Central memory CD4-positive, alpha-beta T cell (primary cell): ENCODE data around the gene TAS2R41.
"Not testable (repeated sequence)": the region's sequence is repeated elsewhere in the genome, so short reads cannot be mapped to it uniquely, and the experiment has no call there.

Source experiments
- DNase-seq: peaks from one replicate; pipeline ENCODE4 v3.0.0; 2022

The TAS2R41 gene

DNA sequence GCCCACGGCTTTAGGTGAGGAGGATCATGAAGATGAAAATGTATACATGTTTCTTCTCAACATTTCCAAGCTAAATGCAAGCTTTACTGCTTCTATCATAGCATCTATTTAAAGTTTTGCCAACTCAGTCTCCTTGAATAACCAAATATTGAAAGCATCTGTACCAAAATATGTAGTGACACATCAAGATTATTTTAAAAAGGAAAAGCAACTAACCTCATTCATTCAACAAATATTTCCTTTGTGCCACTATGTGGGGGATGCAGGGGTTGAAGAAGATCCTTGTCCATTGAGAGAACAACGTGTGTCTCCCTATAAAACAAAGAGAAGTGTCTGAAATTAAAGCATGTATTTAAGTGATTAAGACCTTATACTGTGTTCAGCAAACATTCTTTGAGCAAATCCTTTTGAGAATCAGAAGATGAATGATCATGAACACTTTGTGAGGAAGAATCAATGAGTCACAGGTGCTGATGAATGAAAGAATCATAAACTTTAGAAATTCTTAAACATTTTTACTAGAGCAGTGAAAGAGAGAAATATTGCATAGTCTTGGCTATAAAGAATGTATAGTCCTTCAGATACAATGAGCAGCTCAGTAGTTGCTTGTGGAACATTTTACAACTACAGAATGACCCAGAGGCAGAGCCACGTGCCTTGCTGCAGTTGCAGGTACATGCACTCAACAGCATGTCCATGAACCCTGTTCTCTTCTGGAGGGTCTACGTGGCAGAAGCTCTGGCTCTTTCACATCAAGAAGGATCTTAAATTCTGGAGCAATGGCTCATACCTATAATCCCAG lies 20.5 kb upstream of the TAS2R41 start:
- no peak for DNase-seq

DNA sequence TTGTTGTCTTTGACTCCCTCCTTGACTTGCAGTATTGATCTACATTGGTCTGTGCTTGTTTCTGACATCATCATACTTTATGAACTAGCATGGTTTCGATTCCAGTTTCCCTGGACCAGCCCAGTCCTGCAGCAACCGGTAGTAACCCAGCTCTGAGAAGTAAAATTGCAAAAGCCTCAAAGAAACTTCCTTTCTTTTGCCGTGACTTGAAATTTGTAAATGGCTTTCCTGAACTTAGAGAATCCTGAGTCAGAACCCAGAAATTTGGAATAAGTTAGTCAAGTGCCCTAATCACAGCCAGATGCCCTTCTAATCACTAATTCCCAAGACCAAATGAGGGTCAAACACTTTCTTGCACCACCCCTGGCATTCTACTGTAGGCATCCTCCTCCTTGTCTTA lies 19.4 kb upstream of the TAS2R41 start:
- DNase-seq, result no peak

DNA sequence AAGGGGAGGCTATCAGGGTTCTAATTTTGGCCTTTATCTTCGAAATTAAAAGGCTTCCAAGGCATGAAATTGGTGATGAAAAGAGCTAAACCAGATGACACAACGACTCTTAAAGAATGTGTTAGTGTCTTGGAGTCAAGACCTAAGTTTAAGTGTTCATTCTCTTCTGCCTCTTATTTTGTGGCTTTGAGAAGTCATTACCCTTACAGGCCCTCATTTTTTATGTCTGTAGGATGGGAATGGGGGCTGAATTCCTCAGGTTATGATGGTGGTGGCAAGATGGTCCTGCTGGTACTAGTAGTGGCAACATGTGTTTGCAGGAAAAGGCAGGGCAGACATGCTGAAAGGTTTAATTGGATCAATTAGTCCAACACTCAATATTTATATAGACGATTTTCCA lies 19.0 kb upstream of the TAS2R41 start:
- DNase-seq, result no peak

DNA sequence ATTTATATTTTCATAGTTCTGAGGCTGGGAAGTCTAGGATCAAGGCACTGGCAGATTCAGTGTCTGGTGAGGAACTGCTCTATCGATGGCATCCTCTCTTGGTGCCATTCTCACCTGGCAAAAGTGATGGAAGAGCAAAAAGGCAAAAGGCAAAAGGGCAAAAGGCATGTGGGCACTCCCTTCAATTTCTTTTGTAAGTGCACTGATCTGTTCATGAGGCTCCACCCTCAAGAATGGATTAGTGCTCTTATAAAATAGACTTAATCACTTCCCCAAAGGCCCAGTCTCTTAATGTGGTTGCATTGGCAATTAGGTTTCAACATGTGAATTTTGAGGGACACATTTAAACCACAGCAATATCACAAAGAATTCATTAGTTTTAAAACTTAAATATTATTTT lies 18.3 kb upstream of the TAS2R41 start:
- no peak for DNase-seq

DNA sequence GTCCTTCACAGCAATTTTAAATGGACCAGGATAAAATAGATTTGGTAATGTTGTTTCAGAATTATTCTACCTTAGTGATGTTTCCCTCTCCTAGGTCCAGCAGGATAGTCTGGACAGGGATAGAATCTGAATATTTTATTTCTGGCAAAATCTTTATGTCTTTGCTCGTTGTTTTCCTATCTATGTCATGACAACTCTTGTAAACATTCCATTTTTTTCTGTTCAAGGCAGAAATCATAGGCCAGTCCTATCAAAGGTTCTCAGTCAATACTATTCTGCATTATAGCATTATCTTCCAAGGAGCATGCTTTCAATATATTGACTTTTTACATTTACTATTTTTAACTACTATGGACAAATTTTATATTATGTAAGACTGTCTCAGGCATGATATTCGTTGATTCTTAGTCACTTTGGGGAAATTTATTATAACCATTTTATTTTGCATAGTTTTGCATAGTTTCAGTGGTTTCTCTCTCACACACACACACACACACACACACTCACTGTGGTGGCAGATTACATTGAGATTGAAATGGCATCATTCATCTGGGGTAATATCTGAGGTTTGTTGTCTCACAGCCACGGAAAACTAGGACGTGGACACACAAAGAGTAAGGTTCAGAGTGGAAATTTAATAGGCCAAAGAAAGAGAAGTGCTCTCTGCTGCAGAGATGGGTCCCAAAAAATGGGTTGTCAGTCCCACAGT lies 17.2 kb upstream of the TAS2R41 start:
- no peak for DNase-seq

DNA sequence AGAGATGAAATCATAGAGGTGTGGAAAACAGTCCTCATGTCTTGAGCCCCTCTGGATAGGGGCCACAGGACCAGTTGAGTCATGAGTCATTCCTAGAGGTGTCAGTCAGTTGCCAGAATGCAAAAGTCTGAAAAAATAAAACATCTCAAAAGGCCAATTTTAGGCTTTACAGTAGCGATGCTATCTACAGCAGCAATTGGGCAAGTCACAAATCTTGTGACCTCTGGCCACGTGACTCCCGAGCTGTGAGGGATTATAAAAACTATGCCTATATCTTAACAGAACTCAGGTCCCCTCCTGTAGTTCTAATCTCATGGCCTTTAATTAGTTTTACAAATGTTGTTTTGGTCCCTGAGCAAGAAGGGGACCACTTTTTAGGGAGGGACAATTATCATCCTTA lies 15.6 kb upstream of the TAS2R41 start:
- DNase-seq, result no peak

DNA sequence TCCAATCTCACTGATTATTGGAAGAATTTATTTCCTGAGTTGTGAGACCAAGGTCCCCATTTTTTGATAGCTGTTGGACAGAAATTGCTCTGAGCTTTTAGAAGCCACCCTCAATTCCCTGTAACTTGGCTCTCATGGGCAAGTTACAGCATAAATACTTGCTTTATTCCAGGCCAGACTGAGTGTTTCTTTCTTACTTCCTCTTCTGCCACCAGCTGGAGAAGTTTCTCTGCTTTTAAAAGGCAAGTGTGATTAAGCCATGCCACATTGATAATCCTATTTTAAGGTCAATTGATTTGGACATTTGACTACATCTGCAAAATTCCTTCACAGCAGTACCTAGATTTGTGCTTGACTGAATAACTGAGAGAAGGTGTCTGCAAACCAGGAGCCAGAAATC lies 14.1 kb upstream of the TAS2R41 start:
- no peak for DNase-seq

DNA sequence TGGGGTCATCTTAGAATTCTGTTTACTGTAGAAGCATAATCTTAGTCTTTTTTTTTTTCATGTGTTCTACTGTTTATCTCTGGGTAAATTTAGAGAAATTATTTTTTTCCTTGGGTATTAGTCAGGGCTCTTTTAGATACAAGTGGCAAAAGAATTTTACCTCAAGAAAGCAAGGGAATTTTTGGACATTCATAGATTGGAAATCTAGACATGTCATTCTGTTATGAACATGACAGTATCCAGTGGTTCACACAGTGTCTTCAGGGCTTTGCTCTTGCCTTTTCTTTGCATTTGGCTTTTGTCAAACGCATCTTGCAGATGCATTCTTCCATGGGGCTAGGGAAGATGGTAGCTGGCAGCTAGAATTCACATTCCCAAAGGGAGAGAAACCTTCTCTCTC lies 13.7 kb upstream of the TAS2R41 start:
- DNase-seq, result no peak

DNA sequence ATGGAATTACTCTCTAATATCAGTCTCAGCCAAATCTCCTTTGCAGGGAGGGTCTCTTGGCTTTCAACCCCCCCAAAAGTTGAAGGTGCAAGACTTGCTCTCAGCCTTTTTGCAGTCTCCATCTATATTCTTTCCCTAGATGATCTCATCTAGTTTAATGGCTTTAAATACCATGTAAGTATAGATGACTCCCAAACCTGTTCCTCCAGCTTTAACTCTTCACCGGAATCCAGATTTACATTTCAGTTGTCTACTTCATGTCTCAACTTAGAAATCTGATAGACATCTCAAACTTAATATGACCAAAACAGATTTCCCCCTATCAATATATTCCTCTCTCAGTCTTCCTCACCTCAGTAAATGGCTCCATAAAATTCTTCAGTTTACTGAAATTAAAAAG lies 9.9 kb upstream of the TAS2R41 start:
- no peak for DNase-seq

DNA sequence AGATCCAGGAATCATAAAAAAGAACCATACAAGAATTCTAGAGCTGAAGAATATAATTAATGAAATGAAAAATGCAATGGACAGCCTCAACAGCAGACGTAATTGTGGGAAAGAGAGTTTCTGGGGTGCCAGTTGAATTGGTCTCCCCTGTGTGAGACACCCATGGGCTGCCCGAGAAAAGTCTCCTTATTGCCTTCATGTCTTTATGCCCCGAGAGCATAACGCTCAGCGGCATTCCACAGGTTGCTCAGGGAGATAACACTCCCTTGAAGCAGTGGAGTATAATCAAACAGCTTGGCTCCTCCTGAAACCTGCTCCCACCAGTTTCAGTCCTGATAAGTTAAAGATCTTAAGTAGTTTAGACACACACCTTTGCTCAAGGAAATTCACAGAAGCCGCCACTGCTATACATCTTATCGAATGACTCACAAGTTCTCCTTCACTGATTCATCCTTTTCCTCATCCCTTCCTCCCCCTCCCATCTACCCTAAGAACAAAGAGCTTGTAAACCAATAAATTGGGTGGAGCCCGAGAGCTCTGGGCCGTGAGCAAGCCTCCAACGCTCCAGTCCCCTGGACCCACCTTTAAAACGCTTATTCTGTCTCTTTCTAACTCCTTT lies 5.5 kb upstream of the TAS2R41 start:
- not testable (repeated sequence) for DNase-seq

DNA sequence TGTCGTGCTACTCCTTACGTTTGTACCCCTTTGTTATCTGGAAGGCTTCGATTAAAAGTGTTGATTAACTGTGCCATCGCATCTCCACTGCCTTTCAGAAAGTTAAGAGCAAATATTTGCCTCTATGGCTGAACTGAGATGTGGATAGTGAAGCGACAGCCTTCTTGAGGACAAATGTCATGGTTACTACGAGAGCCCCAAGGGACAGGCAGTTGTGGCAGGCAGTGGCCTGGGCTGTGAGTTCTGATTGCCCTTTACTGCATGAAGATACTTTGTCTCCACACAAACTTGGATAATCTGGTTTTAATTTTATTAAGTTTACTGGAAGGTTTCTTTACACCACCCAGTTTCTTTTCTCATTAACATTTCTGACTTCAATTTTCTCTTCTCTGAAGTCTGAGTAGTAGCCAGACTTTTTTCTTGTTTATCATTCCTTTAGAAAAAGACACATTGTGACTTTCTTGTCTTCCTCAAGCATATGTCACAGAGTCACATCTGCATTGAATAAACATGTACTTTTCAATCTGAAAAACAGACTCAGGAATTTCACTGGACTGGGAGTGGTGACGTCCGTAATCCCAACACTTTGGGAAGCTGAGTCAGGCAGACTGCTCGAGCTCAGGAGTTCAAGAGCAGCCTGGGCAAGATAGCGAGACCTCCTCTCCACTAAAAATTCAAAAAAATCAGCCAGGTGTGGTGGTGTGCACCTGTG lies 1.5 kb downstream of the TAS2R41 start:
- no peak for DNase-seq

DNA sequence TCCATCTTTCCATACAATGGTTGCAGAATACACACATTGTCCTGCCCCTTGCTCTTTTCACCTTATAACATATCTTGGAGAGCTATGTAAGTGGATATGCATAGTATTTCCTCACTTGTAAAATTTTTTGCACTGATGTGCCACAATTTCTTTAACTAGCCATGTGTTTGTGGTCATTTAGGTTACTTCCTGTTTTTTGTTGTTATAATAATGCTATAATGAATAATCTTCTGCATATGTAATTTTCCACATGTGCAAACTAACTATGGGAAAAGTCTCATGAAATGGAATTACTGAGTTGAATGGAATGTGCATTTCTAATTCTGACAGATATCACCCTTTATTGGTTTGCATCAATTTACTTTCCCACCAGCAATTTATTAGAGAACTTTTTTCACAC lies 2.8 kb downstream of the TAS2R41 start:
- no peak for DNase-seq

DNA sequence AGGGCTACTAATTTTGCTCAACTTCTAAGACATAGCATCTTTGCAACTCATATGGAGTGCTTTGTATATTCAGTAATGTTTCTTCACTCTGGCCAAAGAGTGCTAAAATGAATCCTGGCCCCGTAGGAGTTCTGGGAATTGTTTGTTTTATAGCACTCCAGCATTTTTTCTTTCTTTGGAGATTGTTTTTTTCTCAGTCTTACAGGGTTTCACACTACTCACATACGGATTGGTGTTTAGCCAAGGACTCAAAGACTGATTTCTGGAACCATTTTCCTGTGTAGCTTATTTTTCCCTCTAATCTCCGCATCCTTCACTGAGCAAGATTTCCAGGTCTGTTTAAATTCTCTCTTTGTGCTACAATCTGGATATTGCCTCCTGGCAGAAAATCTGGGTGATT lies 6.4 kb downstream of the TAS2R41 start:
- no peak for DNase-seq

DNA sequence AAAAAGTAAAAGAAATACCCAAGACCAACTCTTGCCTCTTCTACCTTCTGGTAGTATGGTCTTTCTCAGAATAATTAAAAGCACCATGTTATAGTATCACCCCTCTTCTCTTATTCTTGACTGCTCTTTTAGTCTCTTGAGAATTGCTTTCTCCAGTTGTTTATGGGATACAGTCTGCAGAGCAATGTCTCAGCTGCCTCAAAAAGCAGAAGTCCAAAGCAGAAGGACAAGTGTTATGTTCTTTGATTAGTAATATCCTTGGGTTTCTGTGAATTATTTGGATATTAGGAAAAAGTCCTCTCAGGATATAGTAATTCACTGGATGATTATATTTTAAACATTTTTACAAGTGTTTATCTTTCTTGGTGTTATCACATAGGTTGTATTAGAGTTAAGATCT lies 7.4 kb downstream of the TAS2R41 start:
- DNase-seq, result no peak

DNA sequence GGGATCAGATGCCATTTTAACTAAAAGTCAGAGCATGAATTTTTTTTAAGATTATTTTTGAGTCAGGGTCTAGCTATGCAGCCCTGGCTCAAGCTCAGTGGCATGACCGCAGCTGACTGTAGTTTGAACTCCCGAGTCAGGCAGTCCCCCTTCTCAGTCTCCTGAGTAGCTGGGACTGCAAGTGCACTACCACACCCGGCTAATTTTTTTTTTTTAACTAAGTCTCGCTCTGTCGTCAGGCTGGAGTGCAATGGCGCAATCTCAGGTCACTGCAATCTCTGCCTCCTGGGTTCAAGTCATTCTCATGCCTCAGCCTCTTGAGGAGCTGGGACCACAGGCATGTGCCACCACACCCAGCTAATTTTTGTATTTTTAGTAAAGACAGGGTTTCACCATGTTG lies 7.8 kb downstream of the TAS2R41 start:
- no peak for DNase-seq

DNA sequence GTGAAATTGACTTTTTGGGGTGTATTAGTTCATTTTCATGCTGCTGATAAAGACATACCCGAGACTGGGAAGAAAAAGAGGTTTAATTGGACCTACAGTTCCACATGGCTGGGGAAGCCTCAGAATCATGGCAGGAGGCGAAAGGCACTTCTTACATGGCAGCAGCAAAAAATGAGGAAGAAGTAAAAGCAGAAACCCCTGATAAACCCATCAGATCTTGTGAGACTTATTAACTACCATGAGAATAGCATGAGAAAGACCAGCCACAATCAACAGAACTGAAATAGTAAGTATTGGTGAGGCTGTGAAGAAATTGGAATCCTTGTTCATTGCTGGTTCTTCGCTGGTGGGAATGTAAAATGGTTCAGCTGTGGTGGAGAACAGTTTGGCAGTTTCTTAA lies 8.6 kb downstream of the TAS2R41 start:
- not testable (repeated sequence) for DNase-seq

DNA sequence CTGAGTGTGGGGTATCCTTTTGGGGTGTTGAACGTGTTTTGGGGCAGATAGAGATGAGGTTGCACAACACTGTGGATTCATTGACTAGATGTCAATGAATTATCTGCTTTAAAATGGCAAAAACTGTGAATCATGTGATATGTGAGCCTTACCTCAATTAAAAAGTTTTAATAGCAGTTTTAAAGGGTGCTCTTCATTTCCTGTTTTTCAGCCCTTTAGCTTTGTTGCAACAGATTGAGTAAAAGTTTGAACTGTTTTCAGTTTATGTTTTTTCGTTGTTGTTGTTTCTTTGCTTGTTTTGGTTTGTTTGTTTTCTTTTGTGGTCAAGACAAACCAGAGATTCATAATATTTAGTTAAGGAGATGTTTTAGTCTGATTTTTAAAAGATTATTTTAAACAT lies 9.4 kb downstream of the TAS2R41 start:
- no peak for DNase-seq

DNA sequence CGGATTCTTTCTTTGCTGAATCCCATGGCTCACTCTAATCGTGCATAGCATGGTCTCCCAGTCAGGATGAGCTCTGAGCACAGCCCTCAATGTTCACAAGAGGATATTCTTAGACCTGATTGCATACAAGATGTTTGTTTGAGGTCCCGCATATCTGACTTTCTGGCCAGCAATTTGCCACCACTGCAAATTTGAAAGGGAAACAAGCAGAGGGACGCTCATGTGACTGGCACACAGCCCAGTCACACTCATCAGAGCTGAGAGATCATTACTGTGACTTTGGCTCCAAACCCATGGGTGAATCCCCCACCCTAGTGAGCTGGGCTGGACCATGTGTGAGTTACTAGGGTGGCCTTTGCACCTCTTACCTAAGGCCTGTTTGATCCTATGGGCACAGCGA lies 9.9 kb downstream of the TAS2R41 start:
- DNase-seq, result no peak

DNA sequence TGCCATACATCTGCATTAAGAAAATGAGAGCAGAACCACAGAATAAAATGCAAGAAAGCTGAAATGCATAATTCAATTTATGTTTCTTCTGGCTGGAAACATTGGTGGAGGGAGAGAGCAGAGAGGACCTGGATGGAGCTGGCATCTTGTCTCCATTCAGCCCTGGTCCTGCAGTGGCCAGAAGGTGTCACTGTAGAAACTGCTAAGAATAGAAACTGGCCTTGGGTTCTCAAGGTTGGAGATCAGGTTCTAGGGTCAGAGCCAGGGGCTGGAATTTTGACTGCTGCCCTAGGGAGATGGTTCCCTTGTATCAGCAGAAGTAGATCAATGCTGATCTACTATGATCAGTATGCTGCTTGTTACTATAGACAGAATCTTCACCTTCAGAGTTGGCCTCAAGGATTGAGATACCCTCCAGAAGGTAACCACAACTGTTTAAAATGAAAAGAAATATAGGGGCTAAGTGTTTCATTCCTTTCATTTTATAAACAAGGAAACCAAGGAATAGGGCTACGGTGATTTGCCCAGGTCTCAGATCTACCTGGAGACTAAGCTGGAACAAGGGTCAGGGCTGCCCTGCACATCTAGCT lies 13.1 kb downstream of the TAS2R41 start:
- no peak for DNase-seq

DNA sequence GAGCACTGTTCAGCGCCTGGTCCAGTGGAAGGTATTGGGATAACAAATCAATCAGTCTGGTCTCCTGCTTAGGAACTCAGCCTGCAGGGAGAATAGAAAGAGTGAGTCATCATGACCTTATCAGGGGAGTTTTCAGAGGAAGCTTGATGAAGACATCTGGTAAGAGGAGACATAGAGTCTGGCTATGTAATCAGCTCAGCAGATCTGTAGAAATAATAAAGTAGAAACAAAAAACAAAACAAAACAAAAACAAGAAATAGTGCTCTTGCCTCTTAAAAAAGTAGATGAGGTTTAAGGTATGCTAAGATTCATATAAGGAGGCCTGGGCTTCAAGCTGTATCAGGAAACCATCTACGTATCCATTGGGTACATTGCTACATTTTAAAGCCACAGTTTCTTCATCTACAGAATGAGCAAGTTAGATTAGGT lies 14.4 kb downstream of the TAS2R41 start:
- DNase-seq, result no peak

DNA sequence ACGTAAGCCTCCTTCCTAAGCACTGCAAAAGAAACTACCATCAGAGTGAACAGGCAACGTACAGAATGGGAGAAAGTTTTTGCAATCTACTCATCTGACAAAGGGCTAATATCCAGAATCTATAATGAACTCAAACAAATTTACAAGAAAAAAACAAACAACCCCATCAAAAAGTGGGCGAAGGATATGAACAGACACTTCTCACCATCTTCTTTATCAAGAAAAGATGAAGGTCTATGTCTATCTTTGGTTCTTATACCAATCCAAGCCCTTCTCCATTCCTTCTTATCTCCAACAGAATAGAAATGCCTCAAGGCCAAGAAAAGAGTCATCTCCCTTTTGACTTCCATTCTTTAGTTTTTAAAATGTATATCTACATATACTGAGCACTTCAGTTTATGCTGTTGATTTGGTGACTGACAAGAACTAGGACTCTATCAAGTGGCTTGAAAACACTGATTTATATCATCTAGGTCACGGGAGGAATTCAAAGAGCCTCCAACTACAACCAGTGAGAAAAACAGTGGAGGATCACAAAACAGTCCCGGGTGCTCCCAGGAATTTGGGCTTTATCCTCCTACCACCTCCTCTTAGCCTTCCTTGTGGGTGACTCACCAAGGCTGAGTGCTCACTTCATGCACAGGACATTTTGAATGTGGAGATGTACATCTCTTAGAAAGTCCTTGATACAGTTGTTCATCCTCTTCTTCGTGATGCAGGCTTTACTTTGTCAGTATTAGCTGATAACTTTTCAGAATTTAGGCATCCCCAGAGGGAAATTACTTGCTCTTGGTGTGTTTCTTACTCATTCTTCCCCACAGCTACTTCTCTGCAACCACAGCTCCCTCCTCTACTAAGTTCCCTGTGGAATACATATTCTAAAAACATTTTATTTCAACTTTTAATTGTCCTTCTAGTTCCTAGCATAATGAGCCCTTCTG lies 15.4 kb downstream of the TAS2R41 start:
- no peak for DNase-seq

DNA sequence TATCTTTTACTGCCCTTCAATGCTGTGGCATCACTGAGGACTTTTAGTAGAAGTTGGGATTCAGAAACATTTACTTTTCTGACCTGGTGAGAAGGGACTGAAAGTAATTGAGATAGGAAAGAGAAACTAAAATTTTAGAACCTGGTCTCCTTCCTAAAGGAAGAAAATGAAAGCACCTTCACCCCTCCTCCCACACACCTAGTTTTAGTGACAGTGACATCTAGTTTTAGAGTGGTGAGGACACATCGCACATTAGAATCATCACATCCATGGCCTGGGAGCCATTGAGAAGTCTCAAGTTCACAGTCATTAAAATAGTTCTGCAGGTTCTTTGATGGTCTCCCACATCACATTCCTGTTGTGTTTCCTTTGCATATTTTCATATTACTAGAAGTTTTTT lies 16.1 kb downstream of the TAS2R41 start:
- DNase-seq, result no peak
